GM12801 (cell line): ENCODE data around the gene ZG16B.

Experiments used
- CTCF ChIP-seq: IDR thresholded peaks from one replicate; pipeline ENCODE4 v1.5.1; 2011; ENCODE audit warnings: control low read depth; ENCODE audit not compliant: insufficient read length; ENCODE audit errors: extremely low read depth

The ZG16B gene

GRCh38 chr16:2842340-2843000 is 12.4 kb downstream of the ZG16B start:
- no peak for TF ChIP-seq CTCF

- no peak for TF ChIP-seq CTCF
These were observed 13.4 kb downstream of the ZG16B start for GRCh38 chr16:2843526-2843925.

GRCh38 chr16:2845116-2845515 is 15.0 kb downstream of the ZG16B start:
- no peak for TF ChIP-seq CTCF

- TF ChIP-seq CTCF: no peak
These were observed 16.6 kb downstream of the ZG16B start for GRCh38 chr16:2846511-2847310.

- no peak for TF ChIP-seq CTCF
These were observed 19.0 kb downstream of the ZG16B start for GRCh38 chr16:2848933-2849725.

- TF ChIP-seq CTCF: no peak
These were observed 22.1 kb downstream of the ZG16B start for GRCh38 chr16:2852003-2852730.
